Measurements from ENCODE around the gene MAP3K13.
"Not testable (repeated sequence)": the region's sequence is repeated elsewhere in the genome, so short reads cannot be mapped to it uniquely, and the experiment has no call there.

The MAP3K13 gene

GRCh38 chr3:185400866-185401265, 37.9 kb downstream of the MAP3K13 start:
- no peak for FAIRE-seq

- no peak for FAIRE-seq
These were observed 38.5 kb downstream of the MAP3K13 start for GRCh38 chr3:185401319-185401955.

- FAIRE-seq: no peak
These were observed 39.6 kb downstream of the MAP3K13 start for GRCh38 chr3:185402561-185402960.

- FAIRE-seq: no peak
These were observed 40.1 kb downstream of the MAP3K13 start for GRCh38 chr3:185403002-185403401.

- FAIRE-seq: no peak
These were observed 42.3 kb downstream of the MAP3K13 start for GRCh38 chr3:185405243-185405642.

- no peak for FAIRE-seq
These were observed 42.7 kb downstream of the MAP3K13 start for GRCh38 chr3:185405664-185406063.

GRCh38 chr3:185406121-185406620, 43.2 kb downstream of the MAP3K13 start:
- no peak for FAIRE-seq

- no peak for FAIRE-seq
These were observed 47.0 kb downstream of the MAP3K13 start for GRCh38 chr3:185409957-185410356.

GRCh38 chr3:185411133-185411532, 48.2 kb downstream of the MAP3K13 start:
- no peak for FAIRE-seq

GRCh38 chr3:185416513-185416912, 53.6 kb downstream of the MAP3K13 start:
- FAIRE-seq: no peak

GRCh38 chr3:185418561-185418977, 55.6 kb downstream of the MAP3K13 start:
- FAIRE-seq: not testable (repeated sequence)

GRCh38 chr3:185420762-185421161, 57.8 kb downstream of the MAP3K13 start:
- no peak for FAIRE-seq

- FAIRE-seq: no peak
These were observed 58.8 kb downstream of the MAP3K13 start for GRCh38 chr3:185421577-185422232.

GRCh38 chr3:185422677-185423076, 59.7 kb downstream of the MAP3K13 start:
- no peak for FAIRE-seq

- FAIRE-seq: no peak
These were observed 60.2 kb downstream of the MAP3K13 start for GRCh38 chr3:185423178-185423577.

GRCh38 chr3:185424435-185424834, 61.5 kb downstream of the MAP3K13 start:
- FAIRE-seq: no peak

GRCh38 chr3:185430375-185430774, 67.4 kb downstream of the MAP3K13 start:
- FAIRE-seq: no peak

GRCh38 chr3:185439745-185440466, 77.0 kb downstream of the MAP3K13 start:
- FAIRE-seq: no peak

- no peak for FAIRE-seq
These were observed 79.1 kb downstream of the MAP3K13 start for GRCh38 chr3:185442031-185442430.

GRCh38 chr3:185444329-185444728, 81.4 kb downstream of the MAP3K13 start:
- FAIRE-seq: no peak

GRCh38 chr3:185448107-185448506, 85.2 kb downstream of the MAP3K13 start:
- FAIRE-seq: no peak

GRCh38 chr3:185451432-185451831, 88.5 kb downstream of the MAP3K13 start:
- not testable (repeated sequence) for FAIRE-seq

- FAIRE-seq: no peak
These were observed 94.4 kb downstream of the MAP3K13 start for GRCh38 chr3:185457376-185457775.

GRCh38 chr3:185460309-185460708, 97.4 kb downstream of the MAP3K13 start:
- no peak for FAIRE-seq
